GM21723 (cell line): Measurements from ENCODE around the gene XRN2.

Experiments used
- ATAC-seq: cut with Tn5 transposase; IDR thresholded peaks from one replicate; pipeline ENCODE4 v1.9.1; 2021; ENCODE audit warnings: mild to moderate bottlenecking, moderate library complexity; ENCODE audit not compliant: unreplicated experiment

The XRN2 gene

GRCh38 chr20:21303061-21303871, at the start of gene XRN2:
TSS of gene XRN2 (plus strand) at chr20:21303331. CDS start at chr20:21303399, 68 bp downstream.
- ATAC-seq = peak; percentile 96

- no peak for ATAC-seq
Observed at GRCh38 chr20:21257192-21257591, 45.9 kb upstream of the XRN2 start.

GRCh38 chr20:21258411-21258810, 44.7 kb upstream of the XRN2 start:
- ATAC-seq = no peak

GRCh38 chr20:21259346-21259745, 43.8 kb upstream of the XRN2 start:
- no peak for ATAC-seq

GRCh38 chr20:21262812-21263211, 40.3 kb upstream of the XRN2 start:
- no peak for ATAC-seq

- ATAC-seq = no peak
Observed at GRCh38 chr20:21265261-21266190, 37.6 kb upstream of the XRN2 start.

- no peak for ATAC-seq
Observed at GRCh38 chr20:21266191-21266536, 37.0 kb upstream of the XRN2 start.

- ATAC-seq = no peak
Observed at GRCh38 chr20:21269772-21270171, 33.4 kb upstream of the XRN2 start.

GRCh38 chr20:21270806-21271205, 32.3 kb upstream of the XRN2 start:
- ATAC-seq = no peak

- ATAC-seq = peak; percentile 73
Observed at GRCh38 chr20:21272279-21272678, 30.9 kb upstream of the XRN2 start.

- ATAC-seq = peak; percentile 79
Observed at GRCh38 chr20:21272679-21273078, 30.5 kb upstream of the XRN2 start.

GRCh38 chr20:21273755-21274386, 29.3 kb upstream of the XRN2 start:
- ATAC-seq = no peak

- ATAC-seq = no peak
Observed at GRCh38 chr20:21278829-21279228, 24.3 kb upstream of the XRN2 start.

- ATAC-seq = no peak
Observed at GRCh38 chr20:21279706-21280521, 23.2 kb upstream of the XRN2 start.

GRCh38 chr20:21280522-21281016, 22.6 kb upstream of the XRN2 start:
- peak; percentile 54 for ATAC-seq

GRCh38 chr20:21286775-21287174, 16.4 kb upstream of the XRN2 start:
- ATAC-seq = no peak

- ATAC-seq = no peak
Observed at GRCh38 chr20:21288587-21289370, 14.4 kb upstream of the XRN2 start.

- ATAC-seq = no peak
Observed at GRCh38 chr20:21289651-21290050, 13.5 kb upstream of the XRN2 start.

GRCh38 chr20:21291026-21291425, 12.1 kb upstream of the XRN2 start:
- no peak for ATAC-seq

- ATAC-seq = no peak
Observed at GRCh38 chr20:21294755-21295154, 8.4 kb upstream of the XRN2 start.
